ENCODE measurements around the gene SRY. TPM values are rescaled to one million over a fixed set of nuclear protein-coding genes. Genes with fewer than 3 reads are reported as not detected.
"Not testable (repeated sequence)": the region's sequence is repeated elsewhere in the genome, so short reads cannot be mapped to it uniquely, and the experiment has no call there.

SRY gene
- total RNA-seq: not detected

DNA sequence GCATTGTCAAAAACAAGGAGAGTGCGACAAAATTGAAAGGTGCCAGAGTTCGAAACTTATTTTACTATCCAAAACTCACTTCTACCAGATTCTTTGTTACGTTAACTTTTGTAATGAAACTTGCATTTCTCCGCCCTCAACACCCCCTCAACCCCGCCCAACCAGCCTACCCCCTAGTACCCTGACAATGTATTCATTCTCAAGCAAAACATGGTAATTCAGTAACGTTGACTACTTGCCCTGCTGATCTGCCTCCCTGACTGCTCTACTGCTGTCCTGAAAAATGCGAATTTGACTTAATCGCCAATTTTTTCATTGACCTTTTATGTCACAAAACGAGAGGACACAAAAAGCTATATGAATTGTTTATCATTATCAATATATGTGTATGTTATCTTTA lies at the start of gene SRY:
TSS of gene SRY (minus strand) at position 83 of the 400 bp plus-strand sequence. CDS start at position 4, 79 bp downstream.
- no peak for DNase-seq (ENCODE audit: low spot score)

GRCh38 chrY:2837078-2837477 lies 49.6 kb upstream of the SRY start:
- no peak for DNase-seq (ENCODE audit: low spot score)

DNA sequence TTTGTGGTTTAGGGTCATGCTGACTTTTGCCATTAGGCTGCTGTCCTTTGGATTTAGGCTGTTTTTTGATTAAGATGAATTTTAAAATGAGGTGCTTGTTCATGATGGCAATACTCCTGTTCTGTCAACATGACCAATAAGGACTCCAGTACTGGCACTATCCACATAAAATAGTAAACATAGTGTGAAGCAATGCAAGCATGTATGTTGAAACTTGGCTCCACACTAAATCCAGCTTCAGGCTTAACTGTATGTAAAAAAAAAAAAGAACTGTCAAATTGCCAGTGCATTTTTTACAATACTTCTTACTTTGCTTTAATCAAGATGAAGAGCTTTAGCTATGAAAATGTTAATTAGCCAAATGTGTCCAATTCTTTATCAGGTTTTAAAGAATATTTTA lies 47.7 kb upstream of the SRY start:
- DNase-seq (ENCODE audit: low spot score): no peak

GRCh38 chrY:2828497-2828896 lies 41.0 kb upstream of the SRY start:
- DNase-seq (ENCODE audit: low spot score): no peak

DNA sequence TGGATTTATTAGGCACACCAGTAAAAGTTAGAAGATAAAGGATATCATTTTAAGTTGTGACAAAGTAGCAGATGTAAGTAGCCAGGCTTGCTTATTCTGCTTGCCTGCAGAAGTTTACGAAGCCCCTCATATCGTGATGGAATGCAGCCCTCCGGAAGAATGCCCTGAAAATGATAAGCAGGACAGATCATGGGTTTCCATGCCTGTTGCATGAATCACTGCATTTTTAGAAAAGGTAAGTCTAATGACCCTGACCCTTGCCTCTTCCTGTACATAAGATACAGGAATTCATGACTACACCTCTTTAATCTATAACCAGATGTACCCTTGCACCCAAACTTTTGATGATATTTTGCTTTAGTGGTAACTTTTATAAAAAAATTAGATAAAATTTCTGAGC lies 37.0 kb upstream of the SRY start:
- DNase-seq (ENCODE audit: low spot score): no peak

DNA sequence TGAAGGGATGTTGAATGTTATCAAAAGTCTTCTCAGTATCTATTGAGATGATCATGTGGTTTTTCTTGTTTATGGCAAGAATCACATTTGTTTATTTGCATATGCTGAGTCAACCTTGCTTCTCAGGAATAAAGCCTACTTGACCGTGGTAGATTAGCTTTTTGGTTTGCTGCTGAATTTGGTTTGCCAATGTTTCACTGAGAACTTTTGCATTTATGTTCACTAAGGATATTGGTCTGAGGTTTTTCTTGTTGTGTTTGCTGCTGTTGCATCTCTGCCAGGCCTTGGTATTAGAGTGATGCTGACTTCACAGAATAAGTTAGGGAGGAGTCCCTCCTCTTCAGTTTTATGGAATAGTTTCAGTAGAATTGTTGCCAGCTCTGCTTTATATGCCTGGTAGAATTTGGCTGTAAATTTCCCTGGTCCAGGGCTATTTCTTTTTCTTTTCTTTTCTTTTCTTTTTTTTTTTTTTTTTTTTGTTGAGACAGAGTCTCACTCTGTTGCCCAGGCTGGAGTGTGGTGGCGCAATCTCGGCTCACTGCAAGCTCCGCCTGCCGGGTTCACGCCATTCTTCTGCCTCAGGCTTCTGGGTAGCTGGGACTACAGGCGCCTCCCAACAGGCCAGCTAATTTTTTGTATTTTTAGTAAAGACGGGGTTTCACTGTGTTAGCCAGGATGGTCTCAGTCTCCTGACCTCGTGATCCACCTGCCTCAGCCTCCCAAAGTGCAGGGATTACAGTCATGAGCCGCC lies 29.8 kb upstream of the SRY start:
- not testable (repeated sequence) for DNase-seq (ENCODE audit: low spot score)

DNA sequence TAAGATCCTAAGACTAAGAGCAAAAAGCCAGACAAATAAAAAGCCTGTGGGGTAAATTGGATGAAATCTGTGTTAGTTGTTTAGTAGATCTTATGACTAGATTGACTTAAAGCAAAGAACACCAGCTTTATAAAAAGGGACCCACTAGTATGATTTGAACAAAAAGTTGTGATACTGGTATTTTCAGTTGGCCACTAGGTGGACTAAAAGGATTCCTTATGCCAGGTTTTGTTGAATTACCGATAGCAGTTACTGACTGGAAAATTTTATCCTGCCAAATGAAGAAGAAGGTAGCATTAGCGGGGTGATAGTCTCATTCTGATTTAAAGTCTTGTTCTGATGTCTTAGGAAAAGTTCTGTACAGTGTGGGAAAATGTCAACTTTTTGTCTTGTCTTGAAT lies 12.8 kb upstream of the SRY start:
- DNase-seq (ENCODE audit: low spot score): no peak

DNA sequence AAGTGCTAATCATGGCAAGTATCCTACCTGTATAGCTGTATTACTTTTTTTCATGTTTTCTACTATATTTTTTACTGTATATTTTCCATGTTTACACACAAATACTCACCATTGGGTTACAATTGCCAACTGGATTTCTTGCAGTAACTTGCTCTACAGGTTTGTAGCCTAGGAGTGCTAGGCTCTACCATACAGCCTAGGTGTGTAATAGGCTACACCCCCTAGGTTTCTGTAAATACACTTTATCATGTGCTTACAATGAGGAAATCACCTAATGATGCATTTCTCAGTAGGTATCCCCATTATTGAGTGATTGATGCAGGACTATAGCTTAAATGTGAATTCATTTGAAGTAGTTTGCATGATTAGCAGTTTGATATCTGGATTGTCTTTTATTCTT lies 10.5 kb upstream of the SRY start:
- DNase-seq (ENCODE audit: low spot score): no peak

DNA sequence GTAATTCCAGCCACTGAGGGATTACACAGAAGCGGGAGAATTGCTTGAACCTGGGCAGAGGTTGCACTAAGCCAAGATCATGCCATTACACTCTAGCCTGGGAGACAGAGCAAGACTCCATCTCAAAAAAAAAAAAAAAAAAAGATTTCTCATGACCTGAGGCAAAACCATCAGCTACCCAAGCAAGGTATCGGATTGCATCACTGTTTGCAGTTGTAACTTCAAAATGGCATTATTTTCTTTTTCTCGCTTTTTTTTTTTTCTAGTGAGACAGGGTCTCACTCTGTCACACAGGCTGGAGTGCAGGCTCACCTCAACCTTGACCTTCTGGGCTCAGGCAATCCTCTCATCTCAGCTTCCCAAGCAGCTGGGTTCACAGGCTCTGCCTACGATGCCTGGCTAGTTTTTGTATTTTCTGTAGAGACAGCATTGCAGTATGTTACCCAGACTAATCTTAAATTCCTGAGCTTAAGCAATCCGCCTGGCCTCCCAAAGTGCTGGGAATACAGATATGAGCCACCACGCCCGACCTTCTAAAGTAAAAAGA lies 9.6 kb upstream of the SRY start:
- DNase-seq (ENCODE audit: low spot score): no peak

DNA sequence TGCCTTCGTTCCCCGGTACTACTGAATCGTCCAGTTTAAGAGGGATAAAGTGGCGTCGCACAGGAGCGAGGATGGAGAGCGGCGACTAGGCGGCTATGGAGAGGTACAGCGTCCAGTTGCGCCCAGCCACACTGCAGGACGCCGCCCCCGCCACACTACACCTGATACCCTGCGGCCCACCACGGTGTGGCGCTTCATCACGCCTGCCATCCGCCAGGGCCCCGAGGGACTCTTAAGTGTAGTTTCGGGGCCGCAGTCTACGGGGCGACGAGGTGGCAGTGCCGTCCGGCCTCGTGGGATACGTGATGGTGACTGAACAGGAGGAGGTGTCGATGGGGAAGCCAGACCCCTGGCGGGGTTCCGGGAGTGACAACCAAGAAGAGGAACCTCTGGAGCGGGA lies 2.3 kb upstream of the SRY start:
- DNase-seq (ENCODE audit: low spot score): no peak

- DNase-seq (ENCODE audit: low spot score): no peak
Measured at GRCh38 chrY:2786876-2787512, 488 bp downstream of the SRY start.

Other genes starting within 250 kb of the SRY start
- 0.98 TPM for gene RPS4Y1, start 53.9 kb upstream of the SRY start, total RNA-seq
- gene ZFY, start 147.7 kb upstream of the SRY start, total RNA-seq: 0.09 TPM